Caki2 (cell line): ENCODE data around the gene CLDN19. TPM values are rescaled to one million over a fixed set of nuclear protein-coding genes. Genes with fewer than 3 reads are reported as not detected.
"Not testable (repeated sequence)": the region's sequence is repeated elsewhere in the genome, so short reads cannot be mapped to it uniquely, and the experiment has no call there.

Experiments
- DNase-seq: peaks from one replicate; pipeline ENCODE4 v3.0.0-alpha.2; 2015; ENCODE audit warnings: low read depth
- in situ Hi-C: cut with HindIII; loops from 2 replicates; pipeline ENCODE4 v1.10.0; 2016; ENCODE audit warnings: low sequenced_read_pairs, low pct_unique_long_range_greater_than_20kb, mixed read lengths
- total RNA-seq: library from RNA; depleted of rRNA; stranded (reverse); fragments of >200 nt; shearing (Covaris generic); gene quantifications from 2 replicates; pipeline ENCODE4 v1.2.3, GENCODE V29; 2014; ENCODE audit warnings: low replicate concordance

CLDN19 gene
- total RNA-seq, 1 experiment from 2014 or later = not detected

GRCh38 chr1:42730988-42731387 is 9.0 kb downstream of the CLDN19 start:
- in situ Hi-C loops = no loop called here
- peak; percentile 43 for DNase-seq

- no peak for DNase-seq
These were observed 10.0 kb downstream of the CLDN19 start for GRCh38 chr1:42730002-42730401.

GRCh38 chr1:42725820-42726219 is 14.2 kb downstream of the CLDN19 start:
- DNase-seq, in situ Hi-C loops: not testable (repeated sequence)

More at GRCh38 chr1:42730002-42730401, 10.0 kb downstream of the CLDN19 start:
- in situ Hi-C loops = no loop called here

GRCh38 chr1:42723511-42723910 is 16.5 kb downstream of the CLDN19 start:
- in situ Hi-C loops = no loop called here
- no peak for DNase-seq

GRCh38 chr1:42722403-42722802 is 17.6 kb downstream of the CLDN19 start:
- in situ Hi-C loops, DNase-seq: not testable (repeated sequence)

- no peak for DNase-seq
- in situ Hi-C loops = no loop called here
These were observed 18.1 kb downstream of the CLDN19 start for GRCh38 chr1:42721926-42722325.

GRCh38 chr1:42720868-42721267 is 19.2 kb downstream of the CLDN19 start:
- DNase-seq = peak; percentile 21
- in situ Hi-C loops = no loop called here

GRCh38 chr1:42714441-42714840 is 25.6 kb downstream of the CLDN19 start:
- in situ Hi-C loops = not testable (repeated sequence)

GRCh38 chr1:42713293-42713692 is 26.7 kb downstream of the CLDN19 start:
- no peak for DNase-seq
- in situ Hi-C loops = no loop called here

More at GRCh38 chr1:42714441-42714840, 25.6 kb downstream of the CLDN19 start:
- not testable (repeated sequence) for DNase-seq

GRCh38 chr1:42712808-42713207 is 27.2 kb downstream of the CLDN19 start:
- in situ Hi-C loops, DNase-seq: not testable (repeated sequence)

- no peak for DNase-seq
- in situ Hi-C loops = no loop called here
These were observed 36.1 kb downstream of the CLDN19 start for GRCh38 chr1:42703888-42704464.

GRCh38 chr1:42700006-42700405 is 40.0 kb downstream of the CLDN19 start:
- in situ Hi-C loops = no loop called here
- no peak for DNase-seq

- in situ Hi-C loops = no loop called here
- DNase-seq = no peak
These were observed 41.8 kb downstream of the CLDN19 start for GRCh38 chr1:42698081-42698813.

- in situ Hi-C loops = no loop called here
- no peak for DNase-seq
These were observed 47.1 kb downstream of the CLDN19 start for GRCh38 chr1:42692911-42693310.

GRCh38 chr1:42692461-42692860 is 47.6 kb downstream of the CLDN19 start:
- no peak for DNase-seq

GRCh38 chr1:42691157-42691498 is 48.9 kb downstream of the CLDN19 start:
- DNase-seq = no peak
- in situ Hi-C loops = no loop called here

More at GRCh38 chr1:42692461-42692860, 47.6 kb downstream of the CLDN19 start:
- in situ Hi-C loops = no loop called here

GRCh38 chr1:42690477-42691156 is 49.4 kb downstream of the CLDN19 start:
- in situ Hi-C loops = no loop called here
- no peak for DNase-seq

- no peak for DNase-seq
- in situ Hi-C loops = no loop called here
These were observed 50.1 kb downstream of the CLDN19 start for GRCh38 chr1:42689912-42690311.

GRCh38 chr1:42686418-42686817 is 53.6 kb downstream of the CLDN19 start:
- no peak for DNase-seq
- in situ Hi-C loops = no loop called here
